HFFc6 (cell line): ENCODE measurements around the gene GDF9. TPM values are rescaled to one million over a fixed set of nuclear protein-coding genes. Genes with fewer than 3 reads are reported as not detected.

Experiments used
- DNase-seq: peaks from one replicate; pipeline ENCODE4 v3.0.0-alpha.2; 2018
- H3K27ac Mint-ChIP-seq: 2 replicates; pipeline ENCODE4 v1.8.0; 2020; ENCODE audit warnings: mild to moderate bottlenecking, mixed read lengths
- H3K27me3 Mint-ChIP-seq: 2 replicates; pipeline ENCODE4 v1.8.0; 2021; ENCODE audit warnings: mild to moderate bottlenecking, moderate library complexity, mixed read lengths; ENCODE audit not compliant: insufficient read depth
- H3K36me3 Mint-ChIP-seq: 2 replicates; pipeline ENCODE4 v1.8.0; 2021; ENCODE audit warnings: low read depth, mixed read lengths
- H3K4me1 Mint-ChIP-seq: 2 replicates; pipeline ENCODE4 v1.8.0; 2020; ENCODE audit warnings: low read depth, mixed read lengths
- H3K4me3 Mint-ChIP-seq: 2 replicates; pipeline ENCODE4 v1.8.0; 2020; ENCODE audit warnings: mild to moderate bottlenecking, moderate library complexity, mixed read lengths
- H3K9me3 Mint-ChIP-seq: 2 replicates; pipeline ENCODE4 v1.8.0; 2020; ENCODE audit warnings: mild to moderate bottlenecking, mixed read lengths
- CTCF ChIP-seq: fragments of 200-600 bp; sonication (generic); IDR thresholded peaks from 2 replicates; pipeline ENCODE4 v1.5.0; 2021; ENCODE audit warnings: antibody characterized with exemption, mild to moderate bottlenecking
- long read RNA-seq: library from polyadenylated mRNA; unstranded; transcript quantifications from one replicate; pipeline ENCODE4 v2.0.0, GENCODE V29; 2019
- total RNA-seq, 6 experiments: library from RNA; stranded (reverse); fragmentation: NEBNext Ultra II Directional; extraction: Animal tissue kit (Norgen Biotek cat#: 25700); gene quantifications; 2 replicates in 1 of 6; 3 replicates in 5 of 6; pipeline ENCODE4 v1.2.3, GENCODE V29; 2021

The GDF9 gene
- total RNA-seq, result under 1 TPM in 3 of 6 experiments, not detected in 3; 0.09 to 0.14 (median 0.12) TPM
- long read RNA-seq, result 0 reads

DNA sequence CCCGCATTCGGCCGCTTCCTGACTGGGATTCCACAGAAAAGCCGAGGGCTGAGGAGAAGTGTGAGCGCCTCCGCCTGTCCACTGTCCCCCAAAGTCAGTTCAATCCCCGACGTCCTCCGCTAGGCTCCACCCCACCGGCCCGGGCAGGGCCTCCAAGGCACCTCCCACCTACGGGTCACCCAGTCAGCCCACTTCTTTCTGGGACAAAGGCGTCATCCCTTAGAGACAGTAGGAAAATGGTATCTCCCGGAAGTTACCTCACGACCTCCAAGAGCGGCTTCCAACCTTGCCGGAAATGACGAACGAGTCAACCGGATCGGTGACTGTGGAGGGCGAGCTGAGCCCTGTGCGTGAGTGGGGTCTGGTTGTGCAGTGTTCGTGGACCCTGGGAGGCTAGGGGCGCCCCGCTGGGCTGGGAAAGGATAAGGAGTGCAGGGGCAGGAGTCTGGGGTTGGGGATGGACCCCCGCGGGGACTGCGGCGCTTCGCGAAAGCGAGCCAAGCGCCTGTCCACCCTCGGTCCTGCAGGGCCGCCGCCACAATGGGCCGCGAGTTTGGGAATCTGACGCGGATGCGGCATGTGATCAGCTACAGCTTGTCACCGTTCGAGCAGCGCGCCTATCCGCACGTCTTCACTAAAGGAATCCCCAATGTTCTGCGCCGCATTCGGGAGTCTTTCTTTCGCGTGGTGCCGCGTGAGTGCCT is at the start of gene GDF9, which contains the start of gene UQCRQ:
GDF9 (minus strand) TSS at position 128 of the 704 bp plus-strand sequence. CDS start 1,936 bp downstream, outside the sequence.
UQCRQ (plus strand) TSS at position 301 of the 704 bp plus-strand sequence; CDS start at position 541, 240 bp downstream.
- Mint-ChIP-seq H3K4me3 (peak within 1 kb of the TSS; percentile 99), H3K36me3 (peaks cover 23% of the 10 kb centered on the region), H3K27ac (peak within 1 kb of the TSS; percentile 99), H3K4me1 (peaks cover 31% of the 10 kb centered on the region), H3K27me3 (peaks cover 10% of the 10 kb centered on the region), H3K9me3 (no peaks in the 10 kb centered on the region)
- peak; percentile 100 for DNase-seq
- TF ChIP-seq CTCF, result peak; percentile 48; the same call in 1 of the 2 replicates

DNA sequence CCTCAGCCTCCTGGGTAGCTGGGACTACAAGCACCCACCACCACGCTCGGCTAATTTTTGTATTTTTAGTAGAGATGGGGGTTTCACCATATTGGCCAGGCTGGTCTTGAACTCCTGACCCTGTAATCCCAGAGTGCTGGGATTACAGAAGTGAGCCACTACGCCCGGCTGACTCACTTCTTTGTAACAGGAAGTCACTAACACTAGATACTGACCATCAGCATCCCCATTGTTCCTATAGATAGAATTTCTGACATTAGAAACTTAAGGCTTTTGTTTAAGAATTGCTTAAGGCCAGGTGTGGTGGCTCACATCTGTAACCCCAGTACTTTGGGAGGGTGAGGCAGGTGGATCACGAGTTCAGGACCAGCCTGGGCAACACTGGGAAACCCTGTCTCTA is 49.4 kb upstream of the GDF9 start:
- Mint-ChIP-seq H3K27ac (peak overlapping the region; percentile 52; the same call in 1 of the 2 replicates), H3K36me3 (peaks cover 33% of the 10 kb centered on the region), H3K27me3 (no peaks in the 10 kb centered on the region), H3K9me3 (no peaks in the 10 kb centered on the region), H3K4me3 (no peak overlapping the region), H3K4me1 (peaks cover 17% of the 10 kb centered on the region)
- no peak for TF ChIP-seq CTCF
- DNase-seq, result no peak

DNA sequence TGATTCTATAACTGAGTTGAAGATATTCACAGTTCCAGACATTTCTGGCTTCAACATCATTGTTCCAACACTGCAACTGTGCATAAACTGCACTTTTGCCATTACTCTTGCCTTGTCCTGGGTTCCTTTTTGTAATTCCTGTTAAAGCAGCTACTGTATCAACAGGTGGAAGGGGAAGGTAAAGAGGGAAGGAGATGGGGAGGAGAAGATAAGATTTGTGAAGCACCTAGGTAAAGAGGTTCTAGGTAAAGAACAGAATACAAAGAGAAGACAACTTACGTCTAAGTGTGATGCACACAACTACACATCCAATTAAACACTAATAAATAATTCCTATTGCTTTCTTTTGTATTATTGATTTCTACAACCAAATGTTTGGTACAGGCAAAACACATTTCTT is 43.4 kb upstream of the GDF9 start:
- peaks cover 2% of the 10 kb centered on the region for H3K27me3 Mint-ChIP-seq
- no peak overlapping the region for H3K27ac Mint-ChIP-seq
- peaks cover 27% of the 10 kb centered on the region for H3K36me3 Mint-ChIP-seq
- H3K4me3 Mint-ChIP-seq, result no peak overlapping the region; the same call in 1 of the 2 replicates
- no peak for TF ChIP-seq CTCF
- no peaks in the 10 kb centered on the region for H3K9me3 Mint-ChIP-seq
- DNase-seq, result no peak
- peaks cover 24% of the 10 kb centered on the region for H3K4me1 Mint-ChIP-seq

- Mint-ChIP-seq H3K27me3 (peaks cover 2% of the 10 kb centered on the region), H3K9me3 (no peaks in the 10 kb centered on the region), H3K4me3 (no peak overlapping the region), H3K27ac (no peak overlapping the region), H3K4me1 (peaks cover 20% of the 10 kb centered on the region), H3K36me3 (peaks cover 31% of the 10 kb centered on the region)
- TF ChIP-seq CTCF, result no peak
- no peak for DNase-seq
Measured at GRCh38 chr5:132907161-132907560, 40.9 kb upstream of the GDF9 start.

- peaks cover 20% of the 10 kb centered on the region for H3K4me1 Mint-ChIP-seq
- H3K9me3 Mint-ChIP-seq, result no peaks in the 10 kb centered on the region
- DNase-seq, result no peak
Measured at GRCh38 chr5:132905938-132906337, 39.7 kb upstream of the GDF9 start.

More at GRCh38 chr5:132905938-132906337, 39.7 kb upstream of the GDF9 start:
- no peak overlapping the region for H3K4me3 Mint-ChIP-seq
- peak; percentile 52 for TF ChIP-seq CTCF
- no peak overlapping the region for H3K27ac Mint-ChIP-seq
- peaks cover 23% of the 10 kb centered on the region for H3K36me3 Mint-ChIP-seq
- H3K27me3 Mint-ChIP-seq, result peaks cover 2% of the 10 kb centered on the region
